ENCODE measurements around the gene RTL10. TPM values are rescaled to one million over a fixed set of nuclear protein-coding genes. Genes with fewer than 3 reads are reported as not detected.

Gene RTL10
- total RNA-seq, 2 donors from 2014 or later: 20.6 to 22.2 TPM

GRCh38 chr22:19867617-19868016 is 12.9 kb upstream of the RTL10 start:
- Histone ChIP-seq H3K9ac (ENCODE audit: extremely low read depth, low read length, poor library complexity, severe bottlenecking) (no peak overlapping the region), H3K36me3 (ENCODE audit: control insufficient read depth, insufficient read depth, low read length) (no peaks in the 10 kb centered on the region), H3K27ac (ENCODE audit: low read depth, low read length) (no peak overlapping the region), H3K4me3 (ENCODE audit: low read length) (no peak overlapping the region), H3K4me1 (ENCODE audit: control insufficient read depth, insufficient read depth, low read length) (no peaks in the 10 kb centered on the region), H3K27me3 (ENCODE audit: control insufficient read depth, insufficient read depth, low read length, poor library complexity, severe bottlenecking) (no peaks in the 10 kb centered on the region), H3K9me3 (ENCODE audit: control insufficient read depth, low read length) (no peaks in the 10 kb centered on the region)
- Mint-ChIP-seq H3K27ac (no peak overlapping the region), H3K4me1 (peaks cover 2% of the 10 kb centered on the region), H3K27me3 (ENCODE audit: insufficient read depth) (no peaks in the 10 kb centered on the region), H3K36me3 (ENCODE audit: low read depth) (no peaks in the 10 kb centered on the region), H3K4me3 (no peak overlapping the region), H3K9me3 (no peaks in the 10 kb centered on the region)
- no peak for TF ChIP-seq CTCF (conservative IDR thresholded peaks at IDR 0.05)
- DNase-seq: peak; percentile 7
- WGBS, 2 experiments (ENCODE audit: insufficient coverage in 1 of 2, insufficient read length in 1 of 2): 93% methylated on average over 5 to 7 of the region's 7 CpGs

GRCh38 chr22:19866665-19867009 is 12.0 kb upstream of the RTL10 start:
- no peak for TF ChIP-seq CTCF (conservative IDR thresholded peaks at IDR 0.05)
- no peak overlapping the region for H3K9ac ChIP-seq (ENCODE audit: extremely low read depth, low read length, poor library complexity, severe bottlenecking)
- no peaks in the 10 kb centered on the region for H3K27me3 ChIP-seq (ENCODE audit: control insufficient read depth, insufficient read depth, low read length, poor library complexity, severe bottlenecking)
- Mint-ChIP-seq H3K4me1 (peaks cover 2% of the 10 kb centered on the region), H3K27ac (no peak overlapping the region), H3K4me3 (no peak overlapping the region), H3K36me3 (ENCODE audit: low read depth) (no peaks in the 10 kb centered on the region), H3K9me3 (no peaks in the 10 kb centered on the region), H3K27me3 (ENCODE audit: insufficient read depth) (no peaks in the 10 kb centered on the region)
- H3K4me1 ChIP-seq (ENCODE audit: control insufficient read depth, insufficient read depth, low read length): no peaks in the 10 kb centered on the region
- no peaks in the 10 kb centered on the region for H3K36me3 ChIP-seq (ENCODE audit: control insufficient read depth, insufficient read depth, low read length)
- no peak overlapping the region for H3K4me3 ChIP-seq (ENCODE audit: low read length)
- 91% methylated on average over 3 of the region's 3 CpGs; no CpG with 5 or more reads in 1 of the 2 experiments for WGBS, 2 experiments (ENCODE audit: insufficient coverage in 1 of 2, insufficient read length in 1 of 2)
- no peaks in the 10 kb centered on the region for H3K9me3 ChIP-seq (ENCODE audit: control insufficient read depth, low read length)
- no peak for DNase-seq
- no peak overlapping the region for H3K27ac ChIP-seq (ENCODE audit: low read depth, low read length)

GRCh38 chr22:19865141-19865829 is 10.6 kb upstream of the RTL10 start:
- no peaks in the 10 kb centered on the region for H3K27me3 ChIP-seq (ENCODE audit: control insufficient read depth, insufficient read depth, low read length, poor library complexity, severe bottlenecking)
- no peak overlapping the region for H3K9ac ChIP-seq (ENCODE audit: extremely low read depth, low read length, poor library complexity, severe bottlenecking)
- H3K27ac Mint-ChIP-seq: no peak overlapping the region
- H3K4me3 Mint-ChIP-seq: no peak overlapping the region
- TF ChIP-seq CTCF (conservative IDR thresholded peaks at IDR 0.05): no peak
- no peak overlapping the region for H3K4me3 ChIP-seq (ENCODE audit: low read length)
- 92 to 95% methylated on average over 8 to 11 of the region's 12 CpGs for WGBS, 2 experiments (ENCODE audit: insufficient coverage in 1 of 2, insufficient read length in 1 of 2)
- DNase-seq: no peak
- no peaks in the 10 kb centered on the region for H3K27me3 Mint-ChIP-seq (ENCODE audit: insufficient read depth)
- no peaks in the 10 kb centered on the region for H3K4me1 ChIP-seq (ENCODE audit: control insufficient read depth, insufficient read depth, low read length)
- no peak overlapping the region for H3K27ac ChIP-seq (ENCODE audit: low read depth, low read length)
- no peaks in the 10 kb centered on the region for H3K36me3 Mint-ChIP-seq (ENCODE audit: low read depth)
- peaks cover 2% of the 10 kb centered on the region for H3K4me1 Mint-ChIP-seq
- H3K36me3 ChIP-seq (ENCODE audit: control insufficient read depth, insufficient read depth, low read length): no peaks in the 10 kb centered on the region
- no peaks in the 10 kb centered on the region for H3K9me3 ChIP-seq (ENCODE audit: control insufficient read depth, low read length)
- no peaks in the 10 kb centered on the region for H3K9me3 Mint-ChIP-seq
